H9 (cell line): ENCODE results near the gene RMI1. TPM values are rescaled to one million over a fixed set of nuclear protein-coding genes. Genes with fewer than 3 reads are reported as not detected.

Experiments
- DNase-seq: peaks from one replicate; pipeline ENCODE4 v3.0.0-alpha.2; 2017
- H2AFZ ChIP-seq: one replicate; pipeline ENCODE4 v1.6.1; 2013; ENCODE audit warnings: mild to moderate bottlenecking, low read length, control low read depth, moderate library complexity
- H2AK5ac ChIP-seq: 2 replicates; pipeline ENCODE4 v1.6.1; 2013; ENCODE audit warnings: low read length, control low read depth, mixed read lengths; ENCODE audit not compliant: insufficient read length
- H2BK120ac ChIP-seq: one replicate; pipeline ENCODE4 v1.6.1; 2013; ENCODE audit warnings: low read depth, mild to moderate bottlenecking, low read length, control low read depth, inconsistent platforms; ENCODE audit not compliant: poor library complexity, severe bottlenecking
- H2BK12ac ChIP-seq: 2 replicates; pipeline ENCODE4 v1.6.1; 2013; ENCODE audit warnings: low read length, control low read depth, mixed read lengths, low read depth; ENCODE audit not compliant: insufficient read length
- H2BK15ac ChIP-seq: 2 replicates; pipeline ENCODE4 v1.6.1; 2013; ENCODE audit warnings: low read depth, low read length, control low read depth
- H2BK20ac ChIP-seq: one replicate; pipeline ENCODE4 v1.6.1; 2013; ENCODE audit warnings: low read depth, mild to moderate bottlenecking, low read length, control low read depth, inconsistent platforms; ENCODE audit not compliant: poor library complexity, severe bottlenecking
- H2BK5ac ChIP-seq: 2 replicates; pipeline ENCODE4 v1.6.1; 2013; ENCODE audit warnings: low read length, control low read depth, mixed read lengths; ENCODE audit not compliant: insufficient read length
- H3K14ac ChIP-seq: 2 replicates; pipeline ENCODE4 v1.6.1; 2013; ENCODE audit warnings: low read length, control low read depth; ENCODE audit not compliant: insufficient read depth
- H3K18ac ChIP-seq: 2 replicates; pipeline ENCODE4 v1.6.1; 2013; ENCODE audit warnings: low read depth, mild to moderate bottlenecking, mixed read lengths, low read length, control low read depth; ENCODE audit not compliant: insufficient read length
- H3K23ac ChIP-seq: 2 replicates; pipeline ENCODE4 v1.6.1; 2013; ENCODE audit warnings: low read length, control low read depth, mixed read lengths, low read depth; ENCODE audit not compliant: insufficient read length
- H3K23me2 ChIP-seq: 2 replicates; pipeline ENCODE4 v1.6.1; 2013; ENCODE audit warnings: low read depth, mild to moderate bottlenecking, mixed read lengths, low read length, control low read depth; ENCODE audit not compliant: insufficient read length, poor library complexity, severe bottlenecking
- H3K27ac ChIP-seq: 2 replicates; pipeline ENCODE4 v1.5.1; 2013; ENCODE audit warnings: low read length, control low read depth, mixed read lengths, low read depth; ENCODE audit not compliant: insufficient read length
- H3K27me3 ChIP-seq: 2 replicates; pipeline ENCODE4 v1.6.1; 2013; ENCODE audit warnings: low read length, control low read depth, inconsistent platforms; ENCODE audit not compliant: insufficient read depth
- H3K4ac ChIP-seq: 2 replicates; pipeline ENCODE4 v1.6.1; 2013; ENCODE audit warnings: low read depth, mild to moderate bottlenecking, control low read depth, inconsistent platforms, low read length, moderate library complexity
- H3K4me1 ChIP-seq: 2 replicates; pipeline ENCODE4 v1.6.1; 2013; ENCODE audit warnings: low read length, control low read depth, inconsistent platforms; ENCODE audit not compliant: insufficient read depth
- H3K4me2 ChIP-seq: 2 replicates; pipeline ENCODE4 v1.6.1; 2013; ENCODE audit warnings: low read length, control low read depth, mixed read lengths; ENCODE audit not compliant: insufficient read length, insufficient read depth
- H3K56ac ChIP-seq: 2 replicates; pipeline ENCODE4 v1.6.1; 2013; ENCODE audit warnings: low read depth, mild to moderate bottlenecking, mixed read lengths, low read length, control low read depth; ENCODE audit not compliant: insufficient read length
- H3K79me1 ChIP-seq: 2 replicates; pipeline ENCODE4 v1.6.1; 2013; ENCODE audit warnings: low read depth, mild to moderate bottlenecking, moderate library complexity, low read length, control low read depth, inconsistent platforms; ENCODE audit not compliant: insufficient read depth, poor library complexity, severe bottlenecking
- H3K79me2 ChIP-seq: 2 replicates; pipeline ENCODE4 v1.6.1; 2013; ENCODE audit warnings: low read length, control low read depth, inconsistent platforms; ENCODE audit not compliant: insufficient read depth
- H3K9ac ChIP-seq: 2 replicates; pipeline ENCODE4 v1.6.1; 2013; ENCODE audit warnings: low read length, control low read depth, mixed read lengths; ENCODE audit not compliant: insufficient read length; ENCODE audit errors: extremely low read depth
- H3K9me3 ChIP-seq: one replicate; pipeline ENCODE4 v1.6.1; 2013; ENCODE audit warnings: low read depth, low read length, inconsistent platforms; ENCODE audit not compliant: control insufficient read depth
- H3T11ph ChIP-seq: one replicate; pipeline ENCODE4 v1.6.1; 2013; ENCODE audit warnings: mild to moderate bottlenecking, low read length, control low read depth, inconsistent platforms
- H4K20me1 ChIP-seq: one replicate; pipeline ENCODE4 v1.6.1; 2013; ENCODE audit not compliant: control insufficient read depth, insufficient read length, insufficient read depth
- H4K5ac ChIP-seq: 2 replicates; pipeline ENCODE4 v1.6.1; 2013; ENCODE audit warnings: low read depth, mild to moderate bottlenecking, mixed read lengths, low read length, control low read depth; ENCODE audit not compliant: insufficient read length
- H4K8ac ChIP-seq: replicated peaks from 2 replicates; pipeline ENCODE4 v1.6.1; 2013; ENCODE audit warnings: low read length, control low read depth, mixed read lengths, low read depth; ENCODE audit not compliant: insufficient read length
- H4K91ac ChIP-seq: 2 replicates; pipeline ENCODE4 v1.6.1; 2013; ENCODE audit warnings: low read depth, mild to moderate bottlenecking, moderate library complexity, mixed read lengths, low read length, control low read depth; ENCODE audit not compliant: insufficient read length
- H3K27ac Mint-ChIP-seq, 3 experiments: 2 replicates in 2 of 3; 3 replicates in 1 of 3; pipeline ENCODE4 v1.8.0; 2020 to 2021; ENCODE audit warnings: mixed read lengths in 3 of 3, mild to moderate bottlenecking in 1 of 3, moderate library complexity in 1 of 3
- H3K27me3 Mint-ChIP-seq: 2 replicates; pipeline ENCODE4 v1.8.0; 2021; ENCODE audit warnings: low read depth, mild to moderate bottlenecking, moderate library complexity, mixed read lengths
- H3K36me3 Mint-ChIP-seq, 3 experiments: 2 replicates in 2 of 3; 3 replicates in 1 of 3; pipeline ENCODE4 v1.8.0; 2020 to 2021; ENCODE audit warnings: low read depth in 3 of 3, mixed read lengths in 3 of 3; ENCODE audit not compliant: insufficient read depth in 1 of 3
- H3K4me1 Mint-ChIP-seq, 2 experiments: 2 replicates each; pipeline ENCODE4 v1.8.0; 2020; ENCODE audit warnings: mixed read lengths in 2 of 2
- H3K4me3 Mint-ChIP-seq, 2 experiments: 2 replicates in 1 of 2; 3 replicates in 1 of 2; pipeline ENCODE4 v1.8.0; 2020 to 2021; ENCODE audit warnings: mild to moderate bottlenecking in 2 of 2, mixed read lengths in 2 of 2, moderate library complexity in 1 of 2
- H3K9me3 Mint-ChIP-seq, 2 experiments: 2 replicates in 1 of 2; 3 replicates in 1 of 2; pipeline ENCODE4 v1.8.0; 2020; ENCODE audit warnings: mild to moderate bottlenecking in 2 of 2, mixed read lengths in 2 of 2, moderate library complexity in 1 of 2
- CTCF ChIP-seq: fragments of 200-600 bp; sonication (generic); conservative IDR thresholded peaks from 3 replicates; pipeline ENCODE4 v1.8.0; 2021; ENCODE audit warnings: antibody characterized with exemption, mild to moderate bottlenecking
- WGBS: extraction: QIAGEN DNeasy Blood & Tissue Kit; methylation state at CpG from one replicate; pipeline ENCODE4 v1.1.7; 2013; ENCODE audit warnings: missing lambda C conversion rate, low lambda C conversion rate, mixed read lengths; ENCODE audit not compliant: insufficient read length; ENCODE audit errors: extremely low coverage; 5-methylcytosine and 5-hydroxymethylcytosine counted together
- total RNA-seq: library from RNA; stranded (reverse); gene quantifications from 2 replicates; pipeline ENCODE4 v1.2.1, GENCODE V29; 2021

The RMI1 gene
- total RNA-seq, 1 experiment from 2014 or later: 22.4 TPM

- H2BK5ac ChIP-seq: no peak overlapping the region
- H2AFZ ChIP-seq: no peak overlapping the region
- no peak overlapping the region for H3K56ac ChIP-seq
- H3K4ac ChIP-seq: no peak overlapping the region
- no peaks in the 10 kb centered on the region for H3K79me2 ChIP-seq
- H3K79me1 ChIP-seq: no peaks in the 10 kb centered on the region
- no peak overlapping the region for H3K9ac ChIP-seq
- H3K27ac ChIP-seq: no peak overlapping the region
- TF ChIP-seq CTCF: no peak
- H2BK120ac ChIP-seq: no peak overlapping the region
- no peak overlapping the region for H4K91ac ChIP-seq
- no peak overlapping the region for H4K5ac ChIP-seq
- no peak overlapping the region for H3K18ac ChIP-seq
- no CpG with 5 or more reads among the region's 5 CpGs for WGBS
- Mint-ChIP-seq H3K4me3 (no peak overlapping the region), H3K36me3 (no peaks in the 10 kb centered on the region), H3K9me3 (no peaks in the 10 kb centered on the region), H3K27ac (no peak overlapping the region), H3K4me1 (peaks cover 12 to 17% of the 10 kb centered on the region in 2 experiments), H3K27me3 (peaks cover 1% of the 10 kb centered on the region; the same call in 1 of the 2 replicates)
- no peak overlapping the region for H3K4me2 ChIP-seq
- no peaks in the 10 kb centered on the region for H4K20me1 ChIP-seq
- no peaks in the 10 kb centered on the region for H3K9me3 ChIP-seq
- H4K8ac ChIP-seq: no peak overlapping the region
- H3K27me3 ChIP-seq: no peaks in the 10 kb centered on the region
- no peak overlapping the region for H2BK15ac ChIP-seq
- H2BK20ac ChIP-seq: no peak overlapping the region
- H3K23me2 ChIP-seq: no peaks in the 10 kb centered on the region
- H3K4me1 ChIP-seq: no peaks in the 10 kb centered on the region
- H2AK5ac ChIP-seq: no peak overlapping the region
- H3T11ph ChIP-seq: no peak overlapping the region
- DNase-seq: no peak
- no peak overlapping the region for H2BK12ac ChIP-seq
- no peak overlapping the region for H3K14ac ChIP-seq
- no peak overlapping the region for H3K23ac ChIP-seq
Observed at GRCh38 chr9:83932851-83933250, 47.8 kb upstream of the RMI1 start.
